Neural cell (in vitro differentiated cells): Measurements from ENCODE around the gene ADCY2. TPM values are rescaled to one million over a fixed set of nuclear protein-coding genes. Genes with fewer than 3 reads are reported as not detected.

Source experiments
- H2AFZ ChIP-seq: fragments of 200-600, 300-800 bp; sonication (generic), shearing (Covaris generic); 2 replicates; pipeline ENCODE4 v1.6.0; 2014; ENCODE audit warnings: low read depth, mild to moderate bottlenecking, antibody characterized with exemption, low read length, moderate library complexity
- H3F3A ChIP-seq: fragments of 200-600 bp; shearing (Covaris generic); 2 replicates; pipeline ENCODE4 v1.6.1; 2016; ENCODE audit warnings: mild to moderate bottlenecking, moderate library complexity, mixed read lengths, antibody characterized with exemption, low read length; ENCODE audit not compliant: insufficient read depth, poor library complexity, severe bottlenecking
- H3K27ac ChIP-seq: fragments of 200-600, 300-800 bp; sonication (generic), shearing (Covaris generic); 2 replicates; pipeline ENCODE4 v1.5.1; 2014; ENCODE audit warnings: mild to moderate bottlenecking, low read length, moderate library complexity
- H3K27me3 ChIP-seq: fragments of 300-800, 200-600 bp; sonication (generic), shearing (Covaris generic); 2 replicates; pipeline ENCODE4 v1.6.0; 2014; ENCODE audit warnings: mild to moderate bottlenecking, low read depth, low read length, moderate library complexity; ENCODE audit not compliant: insufficient read depth
- H3K36me3 ChIP-seq: fragments of 300-800, 200-600 bp; sonication (generic), shearing (Covaris generic); 2 replicates; pipeline ENCODE4 v1.5.1; 2014; ENCODE audit warnings: mild to moderate bottlenecking, antibody characterized with exemption, low read length, moderate library complexity; ENCODE audit not compliant: insufficient read depth
- H3K4me2 ChIP-seq: fragments of 300-800, 200-600 bp; sonication (generic), shearing (Covaris generic); 2 replicates; pipeline ENCODE4 v1.6.0; 2014; ENCODE audit warnings: mild to moderate bottlenecking, low read length
- H3K4me3 ChIP-seq: fragments of 300-800, 200-600 bp; sonication (generic), shearing (Covaris generic); 2 replicates; pipeline ENCODE4 v1.5.1; 2014; ENCODE audit warnings: mild to moderate bottlenecking, low read length, moderate library complexity
- H3K79me2 ChIP-seq: fragments of 200-600 bp; shearing (Covaris generic); replicated peaks from 2 replicates; pipeline ENCODE4 v1.6.0; 2014; ENCODE audit warnings: mild to moderate bottlenecking, low read length, moderate library complexity; ENCODE audit not compliant: insufficient read depth
- H3K9ac ChIP-seq: fragments of 300-800, 200-600 bp; sonication (generic), shearing (Covaris generic); 2 replicates; pipeline ENCODE4 v1.6.1; 2016; ENCODE audit warnings: mild to moderate bottlenecking, low read length, mixed read lengths
- H3K9me2 ChIP-seq: fragments of 200-600 bp; shearing (Covaris generic); 2 replicates; pipeline ENCODE4 v1.6.1; 2016; ENCODE audit warnings: mild to moderate bottlenecking, low read length, mixed read lengths; ENCODE audit not compliant: insufficient read depth
- H3K9me3 ChIP-seq: fragments of 200-600, 300-800 bp; sonication (generic), shearing (Covaris generic); 2 replicates; pipeline ENCODE4 v1.6.1; 2016; ENCODE audit warnings: mild to moderate bottlenecking, mixed run types, low read length, moderate library complexity, mixed read lengths
- H4K20me1 ChIP-seq: fragments of 200-600 bp; shearing (Covaris generic); 2 replicates; pipeline ENCODE4 v1.6.1; 2016; ENCODE audit warnings: mild to moderate bottlenecking, mixed run types; ENCODE audit not compliant: insufficient read depth
- EP300 ChIP-seq: fragments of 450-650 bp; conservative IDR thresholded peaks from 2 replicates; pipeline ENCODE4 v1.6.1; 2014; ENCODE audit warnings: antibody characterized with exemption, mild to moderate bottlenecking, moderate library complexity; ENCODE audit not compliant: poor library complexity, severe bottlenecking
- EZH2 ChIP-seq: fragments of 200-600, 300-800 bp; shearing (Covaris generic), sonication (generic); IDR thresholded peaks from 2 replicates; pipeline ENCODE4 v1.6.1; 2014; ENCODE audit warnings: antibody characterized with exemption, low read length, borderline replicate concordance, mild to moderate bottlenecking; ENCODE audit not compliant: insufficient read depth, poor library complexity, severe bottlenecking
- MXI1 ChIP-seq: fragments of 450-650 bp; conservative IDR thresholded peaks from 2 replicates; pipeline ENCODE4 v1.6.1; 2014; ENCODE audit warnings: antibody characterized with exemption, mild to moderate bottlenecking; ENCODE audit not compliant: poor library complexity, severe bottlenecking
- POLR2AphosphoS5 ChIP-seq: IDR thresholded peaks from 2 replicates; pipeline ENCODE4 v1.6.1; 2012
- RAD21 ChIP-seq: fragments of 450-650 bp; conservative IDR thresholded peaks from 2 replicates; pipeline ENCODE4 v1.6.1; 2014; ENCODE audit warnings: antibody characterized with exemption, mild to moderate bottlenecking, moderate library complexity
- REST ChIP-seq: IDR thresholded peaks from 2 replicates; pipeline ENCODE4 v1.6.1; 2012; ENCODE audit warnings: borderline replicate concordance
- SMC3 ChIP-seq: fragments of 450-650 bp; conservative IDR thresholded peaks from 2 replicates; pipeline ENCODE4 v1.6.1; 2014; ENCODE audit warnings: antibody characterized with exemption, mild to moderate bottlenecking, moderate library complexity; ENCODE audit not compliant: poor library complexity
- TAF1 ChIP-seq: IDR thresholded peaks from 2 replicates; pipeline ENCODE4 v1.6.1; 2012; ENCODE audit warnings: low read depth
- polyA plus RNA-seq: library from polyadenylated mRNA; depleted of rRNA; stranded (reverse); fragments of >200 nt; gene quantifications from 2 replicates; pipeline ENCODE4 v1.2.3, GENCODE V29; 2014
- TF ChIP-seq, protein P1 (sequence below): fragments of 450-650 bp; IDR thresholded peaks from 2 replicates; pipeline ENCODE4 v1.5.1; 2014; ENCODE audit warnings: antibody characterized with exemption, mild to moderate bottlenecking, moderate library complexity; ENCODE audit not compliant: poor library complexity, severe bottlenecking

ADCY2 gene
- polyA plus RNA-seq, 1 donor from 2014 or later, result 1.9 TPM

DNA sequence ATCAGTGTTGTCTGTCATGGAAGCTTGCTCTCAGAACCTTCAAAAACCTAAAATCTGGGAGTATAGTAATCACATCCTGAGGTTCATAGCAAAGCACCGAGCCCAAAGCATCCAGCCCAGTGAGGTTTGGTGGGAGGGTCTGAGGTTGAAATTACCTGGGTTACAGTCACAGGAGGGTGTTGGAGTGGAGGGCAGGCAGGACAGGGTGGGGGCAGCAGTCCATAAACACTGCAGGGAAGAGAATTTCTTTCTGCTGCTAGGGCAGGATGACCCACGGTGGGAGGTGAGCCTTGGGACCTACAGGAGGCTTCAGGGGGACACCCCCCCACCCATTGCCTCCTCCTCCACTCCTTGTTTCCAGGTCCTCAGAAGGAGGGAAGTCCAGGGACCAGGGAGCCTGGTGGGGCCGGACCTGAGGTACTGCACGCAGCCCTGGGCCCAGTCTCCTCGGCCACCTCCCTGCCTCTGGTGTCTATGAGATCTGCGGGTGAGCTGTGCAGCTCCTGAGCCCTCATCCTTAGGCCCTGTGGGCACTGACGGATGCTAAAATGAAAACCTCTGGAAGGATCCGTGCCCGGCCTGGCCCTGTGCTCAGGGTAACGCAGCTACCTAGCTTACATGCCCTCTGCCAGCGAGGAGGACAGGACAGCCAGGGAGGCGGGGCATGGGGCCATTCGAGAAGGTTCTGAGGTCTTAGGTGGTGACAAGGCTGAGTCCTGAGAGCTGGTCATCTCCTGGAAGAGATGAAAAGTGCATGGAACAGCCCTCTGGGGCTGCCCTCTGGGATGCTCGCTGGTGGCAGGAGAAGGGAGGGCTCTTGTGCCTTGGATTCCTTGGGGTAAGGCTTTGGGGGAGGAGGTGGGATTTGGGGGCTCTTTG is 1.8 kb upstream of the ADCY2 start:
- no peak overlapping the region for H2AFZ ChIP-seq
- H3K9ac ChIP-seq, result no peak overlapping the region
- TF ChIP-seq EP300, result no peak
- TF ChIP-seq POLR2AphosphoS5, result no peak
- no peak for TF ChIP-seq SMC3
- TF ChIP-seq MXI1, result no peak
- TF ChIP-seq EZH2, result no peak
- TF ChIP-seq TAF1, result no peak
- no peak for TF ChIP-seq REST
- TF ChIP-seq, protein P1, sequence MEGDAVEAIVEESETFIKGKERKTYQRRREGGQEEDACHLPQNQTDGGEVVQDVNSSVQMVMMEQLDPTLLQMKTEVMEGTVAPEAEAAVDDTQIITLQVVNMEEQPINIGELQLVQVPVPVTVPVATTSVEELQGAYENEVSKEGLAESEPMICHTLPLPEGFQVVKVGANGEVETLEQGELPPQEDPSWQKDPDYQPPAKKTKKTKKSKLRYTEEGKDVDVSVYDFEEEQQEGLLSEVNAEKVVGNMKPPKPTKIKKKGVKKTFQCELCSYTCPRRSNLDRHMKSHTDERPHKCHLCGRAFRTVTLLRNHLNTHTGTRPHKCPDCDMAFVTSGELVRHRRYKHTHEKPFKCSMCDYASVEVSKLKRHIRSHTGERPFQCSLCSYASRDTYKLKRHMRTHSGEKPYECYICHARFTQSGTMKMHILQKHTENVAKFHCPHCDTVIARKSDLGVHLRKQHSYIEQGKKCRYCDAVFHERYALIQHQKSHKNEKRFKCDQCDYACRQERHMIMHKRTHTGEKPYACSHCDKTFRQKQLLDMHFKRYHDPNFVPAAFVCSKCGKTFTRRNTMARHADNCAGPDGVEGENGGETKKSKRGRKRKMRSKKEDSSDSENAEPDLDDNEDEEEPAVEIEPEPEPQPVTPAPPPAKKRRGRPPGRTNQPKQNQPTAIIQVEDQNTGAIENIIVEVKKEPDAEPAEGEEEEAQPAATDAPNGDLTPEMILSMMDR, result no peak
- TF ChIP-seq RAD21, result no peak
- no peak overlapping the region for H3K27ac ChIP-seq
- no peaks in the 10 kb centered on the region for H3K9me3 ChIP-seq
- H4K20me1 ChIP-seq, result no peaks in the 10 kb centered on the region
- H3K79me2 ChIP-seq, result no peaks in the 10 kb centered on the region
- H3F3A ChIP-seq, result no peaks in the 10 kb centered on the region
- H3K36me3 ChIP-seq, result no peaks in the 10 kb centered on the region
- H3K9me2 ChIP-seq, result no peaks in the 10 kb centered on the region
- peaks cover 44% of the 10 kb centered on the region for H3K27me3 ChIP-seq
- no peak overlapping the region for H3K4me3 ChIP-seq
- H3K4me2 ChIP-seq, result no peak overlapping the region

- TF ChIP-seq RAD21 (no peak), POLR2AphosphoS5 (no peak), EP300 (no peak), TAF1 (no peak), EZH2 (no peak), MXI1 (no peak), REST (no peak), SMC3 (no peak)
- TF ChIP-seq, protein P1, result no peak
- Histone ChIP-seq H3K36me3 (no peaks in the 10 kb centered on the region), H3K79me2 (no peaks in the 10 kb centered on the region), H3F3A (no peaks in the 10 kb centered on the region), H3K9me2 (no peaks in the 10 kb centered on the region), H3K4me3 (peak overlapping the region; percentile 60), H4K20me1 (no peaks in the 10 kb centered on the region), H3K27me3 (peaks cover 44% of the 10 kb centered on the region), H3K9me3 (no peaks in the 10 kb centered on the region), H3K4me2 (no peak overlapping the region), H3K9ac (no peak overlapping the region), H2AFZ (no peak overlapping the region), H3K27ac (no peak overlapping the region)
These were observed 978 bp upstream of the ADCY2 start for GRCh38 chr5:7394889-7395431.
